HEK293 (cell line): Measurements from ENCODE around the gene LYSMD2.

Source experiments
- BCL11B ChIP-seq: fragments of 450-650 bp; formaldehyde crosslinking; IDR thresholded peaks from 2 replicates; pipeline ENCODE4 v1.5.1; 2016; ENCODE audit warnings: low read depth, missing biosample characterization, missing genetic modification characterization
- FEZF1 ChIP-seq: fragments of 450-650 bp; formaldehyde crosslinking; IDR thresholded peaks from 2 replicates; pipeline ENCODE4 v1.5.1; 2016; ENCODE audit warnings: missing biosample characterization, missing genetic modification characterization
- GLIS1 ChIP-seq: fragments of 450-650 bp; formaldehyde crosslinking; IDR thresholded peaks from 2 replicates; pipeline ENCODE4 v1.5.1; 2016; ENCODE audit warnings: missing biosample characterization, missing genetic modification characterization
- GLIS2 ChIP-seq: fragments of 450-650 bp; formaldehyde crosslinking; IDR thresholded peaks from 2 replicates; pipeline ENCODE4 v1.5.1; 2016; ENCODE audit warnings: missing biosample characterization, missing genetic modification characterization
- HOXC10 ChIP-seq: sonication (generic); formaldehyde crosslinking; IDR thresholded peaks from 2 replicates; pipeline ENCODE4 v1.8.1; 2023; ENCODE audit warnings: mild to moderate bottlenecking, missing genetic modification reagents
- KLF1 ChIP-seq: fragments of 450-650 bp; formaldehyde crosslinking; IDR thresholded peaks from 2 replicates; pipeline ENCODE4 v1.5.1; 2016; ENCODE audit warnings: missing biosample characterization, missing genetic modification characterization
- KLF8 ChIP-seq: fragments of 450-650 bp; formaldehyde crosslinking; IDR thresholded peaks from 2 replicates; pipeline ENCODE4 v1.5.1; 2016; ENCODE audit warnings: missing biosample characterization, missing genetic modification characterization
- PRDM1 ChIP-seq: fragments of 450-650 bp; formaldehyde crosslinking; IDR thresholded peaks from 2 replicates; pipeline ENCODE4; 2016; ENCODE audit warnings: missing biosample characterization, missing genetic modification characterization
- RBAK ChIP-seq: fragments of 450-650 bp; formaldehyde crosslinking; IDR thresholded peaks from 2 replicates; pipeline ENCODE4 v1.5.1; 2016; ENCODE audit warnings: missing biosample characterization, missing genetic modification characterization
- SCRT2 ChIP-seq: fragments of 450-650 bp; formaldehyde crosslinking; IDR thresholded peaks from 2 replicates; pipeline ENCODE4 v1.5.1; 2016; ENCODE audit warnings: missing biosample characterization, missing genetic modification characterization
- SP3 ChIP-seq: fragments of 450-650 bp; formaldehyde crosslinking; IDR thresholded peaks from 2 replicates; pipeline ENCODE4 v1.5.1; 2016; ENCODE audit warnings: missing biosample characterization, missing genetic modification characterization
- YY2 ChIP-seq: fragments of 450-650 bp; formaldehyde crosslinking; IDR thresholded peaks from 2 replicates; pipeline ENCODE4 v1.5.1; 2016; ENCODE audit warnings: missing biosample characterization, missing genetic modification characterization
- ZBTB1 ChIP-seq: fragments of 450-650 bp; formaldehyde crosslinking; IDR thresholded peaks from 2 replicates; pipeline ENCODE4 v1.5.1; 2016; ENCODE audit warnings: missing biosample characterization, missing genetic modification characterization
- ZBTB20 ChIP-seq: fragments of 450-650 bp; formaldehyde crosslinking; IDR thresholded peaks from 2 replicates; pipeline ENCODE4 v1.5.1; 2016; ENCODE audit warnings: missing biosample characterization, missing genetic modification characterization
- ZNF140 ChIP-seq: fragments of 450-650 bp; formaldehyde crosslinking; IDR thresholded peaks from 2 replicates; pipeline ENCODE4 v1.5.1; 2016; ENCODE audit warnings: missing biosample characterization, missing genetic modification characterization
- ZNF184 ChIP-seq: fragments of 450-650 bp; IDR thresholded peaks from 2 replicates; pipeline ENCODE4 v1.5.1; 2018; ENCODE audit warnings: missing biosample characterization, mild to moderate bottlenecking, missing genetic modification characterization
- ZNF2 ChIP-seq: fragments of 450-650 bp; formaldehyde crosslinking; IDR thresholded peaks from 2 replicates; pipeline ENCODE4 v1.5.1; 2016; ENCODE audit warnings: missing biosample characterization, missing genetic modification characterization
- ZNF221 ChIP-seq: fragments of 450-650 bp; formaldehyde crosslinking; IDR thresholded peaks from 2 replicates; pipeline ENCODE4 v1.5.1; 2017; ENCODE audit warnings: missing biosample characterization, missing genetic modification characterization, borderline replicate concordance
- ZNF341 ChIP-seq: fragments of 450-650 bp; formaldehyde crosslinking; IDR thresholded peaks from 2 replicates; pipeline ENCODE4; 2016; ENCODE audit warnings: low read depth, missing biosample characterization, missing genetic modification characterization
- ZNF394 ChIP-seq: fragments of 450-650 bp; formaldehyde crosslinking; IDR thresholded peaks from 2 replicates; pipeline ENCODE4 v1.5.1; 2016; ENCODE audit warnings: missing biosample characterization, missing genetic modification characterization, mild to moderate bottlenecking, moderate library complexity, borderline replicate concordance
- ZNF473 ChIP-seq: fragments of 450-650 bp; formaldehyde crosslinking; IDR thresholded peaks from 2 replicates; pipeline ENCODE4 v1.5.1; 2017; ENCODE audit warnings: missing biosample characterization, missing genetic modification characterization
- ZNF48 ChIP-seq: fragments of 450-650 bp; formaldehyde crosslinking; IDR thresholded peaks from 2 replicates; pipeline ENCODE4 v1.5.1; 2016; ENCODE audit warnings: missing biosample characterization, missing genetic modification characterization
- ZNF521 ChIP-seq: fragments of 450-650 bp; formaldehyde crosslinking; IDR thresholded peaks from 2 replicates; pipeline ENCODE4 v1.5.1; 2017; ENCODE audit warnings: missing biosample characterization, mild to moderate bottlenecking, missing genetic modification characterization
- ZNF544 ChIP-seq: fragments of 450-650 bp; formaldehyde crosslinking; IDR thresholded peaks from 2 replicates; pipeline ENCODE4 v1.5.0; 2017; ENCODE audit warnings: missing biosample characterization, missing genetic modification characterization
- ZNF596 ChIP-seq: fragments of 450-650 bp; IDR thresholded peaks from 2 replicates; pipeline ENCODE4 v1.5.0; 2018; ENCODE audit warnings: missing biosample characterization, mild to moderate bottlenecking, missing genetic modification characterization, moderate library complexity
- ZNF629 ChIP-seq: fragments of 450-650 bp; formaldehyde crosslinking; IDR thresholded peaks from 2 replicates; pipeline ENCODE4 v1.5.1; 2017; ENCODE audit warnings: missing biosample characterization, missing genetic modification characterization
- ZNF664 ChIP-seq: fragments of 450-650 bp; formaldehyde crosslinking; IDR thresholded peaks from 2 replicates; pipeline ENCODE4 v1.5.1; 2016; ENCODE audit warnings: missing biosample characterization, missing genetic modification characterization
- ZNF707 ChIP-seq: fragments of 450-650 bp; formaldehyde crosslinking; IDR thresholded peaks from 2 replicates; pipeline ENCODE4 v1.5.1; 2016; ENCODE audit warnings: missing biosample characterization, missing genetic modification characterization
- ZNF830 ChIP-seq: fragments of 450-650 bp; IDR thresholded peaks from 2 replicates; pipeline ENCODE4 v1.5.0; 2018; ENCODE audit warnings: missing biosample characterization, missing genetic modification characterization, low read depth, mild to moderate bottlenecking, moderate library complexity
- ZSCAN23 ChIP-seq: fragments of 450-650 bp; formaldehyde crosslinking; IDR thresholded peaks from 2 replicates; pipeline ENCODE4 v1.5.1; 2016; ENCODE audit warnings: missing biosample characterization, missing genetic modification characterization
- ZSCAN30 ChIP-seq: fragments of 450-650 bp; IDR thresholded peaks from 2 replicates; pipeline ENCODE4 v1.5.1; 2018; ENCODE audit warnings: missing biosample characterization, mild to moderate bottlenecking, missing genetic modification characterization, moderate library complexity
- TF ChIP-seq, protein P1 (sequence below): IDR thresholded peaks from 2 replicates; pipeline ENCODE4 v1.6.1; 2011; ENCODE audit warnings: mild to moderate bottlenecking, low read depth, low read length, borderline replicate concordance
- TF ChIP-seq, protein P2 (sequence below): fragments of 450-650 bp; formaldehyde crosslinking; IDR thresholded peaks from 2 replicates; pipeline ENCODE4 v1.5.1; 2016; ENCODE audit warnings: missing biosample characterization, missing genetic modification characterization
- TF ChIP-seq, protein P3 (sequence below): fragments of 450-650 bp; formaldehyde crosslinking; IDR thresholded peaks from 2 replicates; pipeline ENCODE4 v1.5.1; 2016; ENCODE audit warnings: missing biosample characterization, missing genetic modification characterization, low read depth
- TF ChIP-seq, protein P4 (sequence below): fragments of 450-650 bp; formaldehyde crosslinking; IDR thresholded peaks from 2 replicates; pipeline ENCODE4 v1.5.1; 2016; ENCODE audit warnings: missing biosample characterization, missing genetic modification characterization
- TF ChIP-seq, protein P5 (sequence below): fragments of 450-650 bp; formaldehyde crosslinking; IDR thresholded peaks from 2 replicates; pipeline ENCODE4 v1.5.1; 2016; ENCODE audit warnings: missing biosample characterization, missing genetic modification characterization

The LYSMD2 gene

DNA sequence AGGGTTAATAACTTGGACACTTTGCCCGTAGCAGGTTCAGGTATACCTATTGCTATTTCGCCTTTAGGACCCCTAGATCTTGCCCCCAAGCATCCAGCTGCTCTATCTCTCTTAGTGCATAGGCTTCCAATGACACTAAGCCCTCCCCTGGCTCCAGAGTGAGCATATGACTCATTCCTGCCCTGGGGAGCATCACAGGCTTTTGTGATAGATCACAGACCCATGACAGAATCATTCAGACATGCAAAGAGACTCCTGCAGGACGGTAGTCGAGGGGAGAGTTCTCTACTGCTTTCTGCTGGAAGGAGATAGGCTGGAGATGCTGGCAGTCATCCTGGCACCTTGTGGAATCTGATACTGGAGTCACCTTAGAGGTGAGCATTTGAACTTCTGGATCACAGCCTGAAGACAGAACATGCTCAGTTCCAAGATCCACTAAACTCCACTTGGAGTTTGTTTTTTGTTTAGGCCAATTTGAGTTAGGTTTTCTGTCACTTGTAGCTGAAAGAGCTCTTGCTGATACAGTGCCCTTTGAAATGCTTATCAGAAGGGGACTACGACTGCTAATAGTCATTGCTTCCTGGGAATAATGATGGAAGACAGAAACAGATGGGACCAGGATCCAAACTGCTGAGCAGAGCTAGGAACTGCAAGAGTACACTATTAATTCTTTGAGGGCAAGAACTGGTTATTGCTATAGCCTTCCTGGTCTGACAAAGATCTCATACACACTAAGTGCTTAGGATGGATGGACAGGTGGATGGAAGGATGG is 11.0 kb downstream of the LYSMD2 start (continued):
- TF ChIP-seq ZNF221 (tag by site-specific recombination) (no peak), GLIS2 (tag by site-specific recombination) (peak; percentile 63; the same call in 1 of the 2 replicates), ZNF48 (tag by site-specific recombination) (no peak), ZNF544 (tag by site-specific recombination) (no peak), KLF1 (tag by site-specific recombination) (no peak), ZSCAN23 (tag by site-specific recombination) (no peak), ZNF341 (no peak), ZNF473 (tag by site-specific recombination) (no peak), KLF8 (tag by site-specific recombination) (peak; percentile 18; the same call in 1 of the 2 replicates), ZBTB20 (tag by site-specific recombination) (no peak), YY2 (tag by site-specific recombination) (no peak), ZNF2 (tag by site-specific recombination) (no peak), ZNF394 (tag by site-specific recombination) (no peak; the same call in 1 of the 2 replicates), FEZF1 (tag by site-specific recombination) (no peak), ZNF830 (tag by site-specific recombination) (no peak), ZBTB1 (tag by site-specific recombination) (no peak), ZNF629 (tag by site-specific recombination) (peak; percentile 56), GLIS1 (peak; percentile 92), ZNF521 (tag by site-specific recombination) (no peak), SCRT2 (no peak), SP3 (tag by site-specific recombination) (no peak), ZNF184 (tag by site-specific recombination) (no peak), ZSCAN30 (tag by site-specific recombination) (no peak), ZNF596 (tag by site-specific recombination) (no peak), ZNF707 (tag by site-specific recombination) (no peak), PRDM1 (tag by site-specific recombination) (no peak), BCL11B (tag by site-specific recombination) (no peak), ZNF140 (tag by site-specific recombination) (no peak), HOXC10 (CRISPR knock-in tag) (no peak), ZNF664 (tag by site-specific recombination) (no peak), RBAK (no peak)
- TF ChIP-seq, protein P1, sequence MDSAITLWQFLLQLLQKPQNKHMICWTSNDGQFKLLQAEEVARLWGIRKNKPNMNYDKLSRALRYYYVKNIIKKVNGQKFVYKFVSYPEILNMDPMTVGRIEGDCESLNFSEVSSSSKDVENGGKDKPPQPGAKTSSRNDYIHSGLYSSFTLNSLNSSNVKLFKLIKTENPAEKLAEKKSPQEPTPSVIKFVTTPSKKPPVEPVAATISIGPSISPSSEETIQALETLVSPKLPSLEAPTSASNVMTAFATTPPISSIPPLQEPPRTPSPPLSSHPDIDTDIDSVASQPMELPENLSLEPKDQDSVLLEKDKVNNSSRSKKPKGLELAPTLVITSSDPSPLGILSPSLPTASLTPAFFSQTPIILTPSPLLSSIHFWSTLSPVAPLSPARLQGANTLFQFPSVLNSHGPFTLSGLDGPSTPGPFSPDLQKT, result no peak
- TF ChIP-seq, protein P2, sequence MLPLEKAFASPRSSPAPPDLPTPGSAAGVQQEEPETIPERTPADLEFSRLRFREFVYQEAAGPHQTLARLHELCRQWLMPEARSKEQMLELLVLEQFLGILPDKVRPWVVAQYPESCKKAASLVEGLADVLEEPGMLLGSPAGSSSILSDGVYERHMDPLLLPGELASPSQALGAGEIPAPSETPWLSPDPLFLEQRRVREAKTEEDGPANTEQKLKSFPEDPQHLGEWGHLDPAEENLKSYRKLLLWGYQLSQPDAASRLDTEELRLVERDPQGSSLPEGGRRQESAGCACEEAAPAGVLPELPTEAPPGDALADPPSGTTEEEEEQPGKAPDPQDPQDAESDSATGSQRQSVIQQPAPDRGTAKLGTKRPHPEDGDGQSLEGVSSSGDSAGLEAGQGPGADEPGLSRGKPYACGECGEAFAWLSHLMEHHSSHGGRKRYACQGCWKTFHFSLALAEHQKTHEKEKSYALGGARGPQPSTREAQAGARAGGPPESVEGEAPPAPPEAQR (tag by site-specific recombination), result no peak
- TF ChIP-seq, protein P3, sequence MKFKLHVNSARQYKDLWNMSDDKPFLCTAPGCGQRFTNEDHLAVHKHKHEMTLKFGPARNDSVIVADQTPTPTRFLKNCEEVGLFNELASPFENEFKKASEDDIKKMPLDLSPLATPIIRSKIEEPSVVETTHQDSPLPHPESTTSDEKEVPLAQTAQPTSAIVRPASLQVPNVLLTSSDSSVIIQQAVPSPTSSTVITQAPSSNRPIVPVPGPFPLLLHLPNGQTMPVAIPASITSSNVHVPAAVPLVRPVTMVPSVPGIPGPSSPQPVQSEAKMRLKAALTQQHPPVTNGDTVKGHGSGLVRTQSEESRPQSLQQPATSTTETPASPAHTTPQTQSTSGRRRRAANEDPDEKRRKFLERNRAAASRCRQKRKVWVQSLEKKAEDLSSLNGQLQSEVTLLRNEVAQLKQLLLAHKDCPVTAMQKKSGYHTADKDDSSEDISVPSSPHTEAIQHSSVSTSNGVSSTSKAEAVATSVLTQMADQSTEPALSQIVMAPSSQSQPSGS (tag by site-specific recombination), result no peak
- TF ChIP-seq, protein P4, sequence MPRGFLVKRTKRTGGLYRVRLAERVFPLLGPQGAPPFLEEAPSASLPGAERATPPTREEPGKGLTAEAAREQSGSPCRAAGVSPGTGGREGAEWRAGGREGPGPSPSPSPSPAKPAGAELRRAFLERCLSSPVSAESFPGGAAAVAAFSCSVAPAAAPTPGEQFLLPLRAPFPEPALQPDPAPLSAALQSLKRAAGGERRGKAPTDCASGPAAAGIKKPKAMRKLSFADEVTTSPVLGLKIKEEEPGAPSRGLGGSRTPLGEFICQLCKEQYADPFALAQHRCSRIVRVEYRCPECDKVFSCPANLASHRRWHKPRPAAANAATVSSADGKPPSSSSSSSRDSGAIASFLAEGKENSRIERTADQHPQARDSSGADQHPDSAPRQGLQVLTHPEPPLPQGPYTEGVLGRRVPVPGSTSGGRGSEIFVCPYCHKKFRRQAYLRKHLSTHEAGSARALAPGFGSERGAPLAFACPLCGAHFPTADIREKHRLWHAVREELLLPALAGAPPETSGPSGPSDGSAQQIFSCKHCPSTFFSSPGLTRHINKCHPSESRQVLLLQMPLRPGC (tag by site-specific recombination), result no peak
- TF ChIP-seq, protein P5, sequence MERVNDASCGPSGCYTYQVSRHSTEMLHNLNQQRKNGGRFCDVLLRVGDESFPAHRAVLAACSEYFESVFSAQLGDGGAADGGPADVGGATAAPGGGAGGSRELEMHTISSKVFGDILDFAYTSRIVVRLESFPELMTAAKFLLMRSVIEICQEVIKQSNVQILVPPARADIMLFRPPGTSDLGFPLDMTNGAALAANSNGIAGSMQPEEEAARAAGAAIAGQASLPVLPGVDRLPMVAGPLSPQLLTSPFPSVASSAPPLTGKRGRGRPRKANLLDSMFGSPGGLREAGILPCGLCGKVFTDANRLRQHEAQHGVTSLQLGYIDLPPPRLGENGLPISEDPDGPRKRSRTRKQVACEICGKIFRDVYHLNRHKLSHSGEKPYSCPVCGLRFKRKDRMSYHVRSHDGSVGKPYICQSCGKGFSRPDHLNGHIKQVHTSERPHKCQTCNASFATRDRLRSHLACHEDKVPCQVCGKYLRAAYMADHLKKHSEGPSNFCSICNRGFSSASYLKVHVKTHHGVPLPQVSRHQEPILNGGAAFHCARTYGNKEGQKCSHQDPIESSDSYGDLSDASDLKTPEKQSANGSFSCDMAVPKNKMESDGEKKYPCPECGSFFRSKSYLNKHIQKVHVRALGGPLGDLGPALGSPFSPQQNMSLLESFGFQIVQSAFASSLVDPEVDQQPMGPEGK (tag by site-specific recombination), result peak; percentile 64
